H9 (cell line): ENCODE measurements around the gene AIF1L. TPM values are rescaled to one million over a fixed set of nuclear protein-coding genes. Genes with fewer than 3 reads are reported as not detected.

Source experiments
- DNase-seq: peaks from one replicate; pipeline ENCODE4 v3.0.0-alpha.2; 2017
- H2AFZ ChIP-seq: one replicate; pipeline ENCODE4 v1.6.1; 2013; ENCODE audit warnings: mild to moderate bottlenecking, low read length, control low read depth, moderate library complexity
- H2AK5ac ChIP-seq: 2 replicates; pipeline ENCODE4 v1.6.1; 2013; ENCODE audit warnings: low read length, control low read depth, mixed read lengths; ENCODE audit not compliant: insufficient read length
- H2BK120ac ChIP-seq: one replicate; pipeline ENCODE4 v1.6.1; 2013; ENCODE audit warnings: low read depth, mild to moderate bottlenecking, low read length, control low read depth, inconsistent platforms; ENCODE audit not compliant: poor library complexity, severe bottlenecking
- H2BK12ac ChIP-seq: 2 replicates; pipeline ENCODE4 v1.6.1; 2013; ENCODE audit warnings: low read length, control low read depth, mixed read lengths, low read depth; ENCODE audit not compliant: insufficient read length
- H2BK15ac ChIP-seq: 2 replicates; pipeline ENCODE4 v1.6.1; 2013; ENCODE audit warnings: low read depth, low read length, control low read depth
- H2BK20ac ChIP-seq: one replicate; pipeline ENCODE4 v1.6.1; 2013; ENCODE audit warnings: low read depth, mild to moderate bottlenecking, low read length, control low read depth, inconsistent platforms; ENCODE audit not compliant: poor library complexity, severe bottlenecking
- H2BK5ac ChIP-seq: 2 replicates; pipeline ENCODE4 v1.6.1; 2013; ENCODE audit warnings: low read length, control low read depth, mixed read lengths; ENCODE audit not compliant: insufficient read length
- H3K14ac ChIP-seq: 2 replicates; pipeline ENCODE4 v1.6.1; 2013; ENCODE audit warnings: low read length, control low read depth; ENCODE audit not compliant: insufficient read depth
- H3K18ac ChIP-seq: 2 replicates; pipeline ENCODE4 v1.6.1; 2013; ENCODE audit warnings: low read depth, mild to moderate bottlenecking, mixed read lengths, low read length, control low read depth; ENCODE audit not compliant: insufficient read length
- H3K23ac ChIP-seq: 2 replicates; pipeline ENCODE4 v1.6.1; 2013; ENCODE audit warnings: low read length, control low read depth, mixed read lengths, low read depth; ENCODE audit not compliant: insufficient read length
- H3K23me2 ChIP-seq: 2 replicates; pipeline ENCODE4 v1.6.1; 2013; ENCODE audit warnings: low read depth, mild to moderate bottlenecking, mixed read lengths, low read length, control low read depth; ENCODE audit not compliant: insufficient read length, poor library complexity, severe bottlenecking
- H3K27ac ChIP-seq: 2 replicates; pipeline ENCODE4 v1.5.1; 2013; ENCODE audit warnings: low read length, control low read depth, mixed read lengths, low read depth; ENCODE audit not compliant: insufficient read length
- H3K27me3 ChIP-seq: 2 replicates; pipeline ENCODE4 v1.6.1; 2013; ENCODE audit warnings: low read length, control low read depth, inconsistent platforms; ENCODE audit not compliant: insufficient read depth
- H3K4ac ChIP-seq: 2 replicates; pipeline ENCODE4 v1.6.1; 2013; ENCODE audit warnings: low read depth, mild to moderate bottlenecking, control low read depth, inconsistent platforms, low read length, moderate library complexity
- H3K4me1 ChIP-seq: 2 replicates; pipeline ENCODE4 v1.6.1; 2013; ENCODE audit warnings: low read length, control low read depth, inconsistent platforms; ENCODE audit not compliant: insufficient read depth
- H3K4me2 ChIP-seq: 2 replicates; pipeline ENCODE4 v1.6.1; 2013; ENCODE audit warnings: low read length, control low read depth, mixed read lengths; ENCODE audit not compliant: insufficient read length, insufficient read depth
- H3K56ac ChIP-seq: 2 replicates; pipeline ENCODE4 v1.6.1; 2013; ENCODE audit warnings: low read depth, mild to moderate bottlenecking, mixed read lengths, low read length, control low read depth; ENCODE audit not compliant: insufficient read length
- H3K79me1 ChIP-seq: 2 replicates; pipeline ENCODE4 v1.6.1; 2013; ENCODE audit warnings: low read depth, mild to moderate bottlenecking, moderate library complexity, low read length, control low read depth, inconsistent platforms; ENCODE audit not compliant: insufficient read depth, poor library complexity, severe bottlenecking
- H3K79me2 ChIP-seq: 2 replicates; pipeline ENCODE4 v1.6.1; 2013; ENCODE audit warnings: low read length, control low read depth, inconsistent platforms; ENCODE audit not compliant: insufficient read depth
- H3K9ac ChIP-seq: 2 replicates; pipeline ENCODE4 v1.6.1; 2013; ENCODE audit warnings: low read length, control low read depth, mixed read lengths; ENCODE audit not compliant: insufficient read length; ENCODE audit errors: extremely low read depth
- H3K9me3 ChIP-seq: one replicate; pipeline ENCODE4 v1.6.1; 2013; ENCODE audit warnings: low read depth, low read length, inconsistent platforms; ENCODE audit not compliant: control insufficient read depth
- H3T11ph ChIP-seq: one replicate; pipeline ENCODE4 v1.6.1; 2013; ENCODE audit warnings: mild to moderate bottlenecking, low read length, control low read depth, inconsistent platforms
- H4K20me1 ChIP-seq: one replicate; pipeline ENCODE4 v1.6.1; 2013; ENCODE audit not compliant: control insufficient read depth, insufficient read length, insufficient read depth
- H4K5ac ChIP-seq: 2 replicates; pipeline ENCODE4 v1.6.1; 2013; ENCODE audit warnings: low read depth, mild to moderate bottlenecking, mixed read lengths, low read length, control low read depth; ENCODE audit not compliant: insufficient read length
- H4K8ac ChIP-seq: replicated peaks from 2 replicates; pipeline ENCODE4 v1.6.1; 2013; ENCODE audit warnings: low read length, control low read depth, mixed read lengths, low read depth; ENCODE audit not compliant: insufficient read length
- H4K91ac ChIP-seq: 2 replicates; pipeline ENCODE4 v1.6.1; 2013; ENCODE audit warnings: low read depth, mild to moderate bottlenecking, moderate library complexity, mixed read lengths, low read length, control low read depth; ENCODE audit not compliant: insufficient read length
- H3K27ac Mint-ChIP-seq, 3 experiments: 2 replicates in 2 of 3; 3 replicates in 1 of 3; pipeline ENCODE4 v1.8.0; 2020 to 2021; ENCODE audit warnings: mixed read lengths in 3 of 3, mild to moderate bottlenecking in 1 of 3, moderate library complexity in 1 of 3
- H3K27me3 Mint-ChIP-seq: 2 replicates; pipeline ENCODE4 v1.8.0; 2021; ENCODE audit warnings: low read depth, mild to moderate bottlenecking, moderate library complexity, mixed read lengths
- H3K36me3 Mint-ChIP-seq, 3 experiments: 2 replicates in 2 of 3; 3 replicates in 1 of 3; pipeline ENCODE4 v1.8.0; 2020 to 2021; ENCODE audit warnings: low read depth in 3 of 3, mixed read lengths in 3 of 3; ENCODE audit not compliant: insufficient read depth in 1 of 3
- H3K4me1 Mint-ChIP-seq, 2 experiments: 2 replicates each; pipeline ENCODE4 v1.8.0; 2020; ENCODE audit warnings: mixed read lengths in 2 of 2
- H3K4me3 Mint-ChIP-seq, 2 experiments: 2 replicates in 1 of 2; 3 replicates in 1 of 2; pipeline ENCODE4 v1.8.0; 2020 to 2021; ENCODE audit warnings: mild to moderate bottlenecking in 2 of 2, mixed read lengths in 2 of 2, moderate library complexity in 1 of 2
- H3K9me3 Mint-ChIP-seq, 2 experiments: 2 replicates in 1 of 2; 3 replicates in 1 of 2; pipeline ENCODE4 v1.8.0; 2020; ENCODE audit warnings: mild to moderate bottlenecking in 2 of 2, mixed read lengths in 2 of 2, moderate library complexity in 1 of 2
- WGBS: extraction: QIAGEN DNeasy Blood & Tissue Kit; methylation state at CpG from one replicate; pipeline ENCODE4 v1.1.7; 2013; ENCODE audit warnings: missing lambda C conversion rate, low lambda C conversion rate, mixed read lengths; ENCODE audit not compliant: insufficient read length; ENCODE audit errors: extremely low coverage; 5-methylcytosine and 5-hydroxymethylcytosine counted together
- total RNA-seq: library from RNA; stranded (reverse); gene quantifications from 2 replicates; pipeline ENCODE4 v1.2.1, GENCODE V29; 2021
- TF ChIP-seq, protein P1 (sequence below): fragments of 200-600 bp; sonication (generic); conservative IDR thresholded peaks from 3 replicates; pipeline ENCODE4 v1.8.0; 2021; ENCODE audit warnings: antibody characterized with exemption, mild to moderate bottlenecking

AIF1L gene
- total RNA-seq, 1 experiment from 2014 or later = 122 TPM

DNA sequence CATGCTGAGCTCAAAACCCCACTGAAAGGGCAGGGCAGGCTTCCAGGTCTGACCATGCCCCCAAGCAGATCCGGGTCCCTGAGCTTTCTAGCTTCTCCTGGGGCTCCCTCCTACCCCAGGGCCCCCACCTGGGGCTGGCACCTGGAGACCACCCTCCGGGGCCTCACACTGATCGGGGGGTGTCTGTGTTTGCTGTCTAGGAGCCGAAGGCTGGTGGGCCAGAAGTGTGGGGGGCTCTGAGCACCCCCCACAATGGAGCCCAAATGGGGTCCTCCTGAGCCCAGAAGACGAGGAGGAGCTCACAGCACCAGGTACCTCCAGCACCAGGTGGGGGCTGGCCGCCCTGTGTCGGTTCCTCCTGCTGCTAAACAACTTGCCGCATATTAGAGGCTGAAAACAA is 47.5 kb upstream of the AIF1L start:
- no peaks in the 10 kb centered on the region; a peak in 1 of 5 replicates for H3K9me3 Mint-ChIP-seq
- Histone ChIP-seq H3K4me1 (no peaks in the 10 kb centered on the region), H2AFZ (no peak overlapping the region), H2BK5ac (no peak overlapping the region), H3K9ac (no peak overlapping the region), H2BK12ac (no peak overlapping the region), H2AK5ac (no peak overlapping the region), H3K79me1 (no peaks in the 10 kb centered on the region), H4K20me1 (no peaks in the 10 kb centered on the region), H3K79me2 (no peaks in the 10 kb centered on the region), H3K14ac (no peak overlapping the region), H2BK120ac (no peak overlapping the region), H3K9me3 (no peaks in the 10 kb centered on the region), H2BK20ac (no peak overlapping the region), H4K5ac (no peak overlapping the region), H3K23me2 (no peaks in the 10 kb centered on the region), H3K23ac (no peak overlapping the region), H3T11ph (no peak overlapping the region), H3K27ac (no peak overlapping the region), H4K8ac (no peak overlapping the region), H3K4me2 (no peak overlapping the region), H3K27me3 (no peaks in the 10 kb centered on the region), H3K18ac (no peak overlapping the region), H4K91ac (no peak overlapping the region), H3K4ac (no peak overlapping the region), H2BK15ac (no peak overlapping the region), H3K56ac (no peak overlapping the region)
- no CpG with 5 or more reads among the region's 8 CpGs for WGBS
- no peaks in the 10 kb centered on the region for H3K4me1 Mint-ChIP-seq
- no peaks in the 10 kb centered on the region for H3K27me3 Mint-ChIP-seq
- H3K4me3 Mint-ChIP-seq = no peak overlapping the region
- no peak overlapping the region for H3K27ac Mint-ChIP-seq
- TF ChIP-seq, protein P1, sequence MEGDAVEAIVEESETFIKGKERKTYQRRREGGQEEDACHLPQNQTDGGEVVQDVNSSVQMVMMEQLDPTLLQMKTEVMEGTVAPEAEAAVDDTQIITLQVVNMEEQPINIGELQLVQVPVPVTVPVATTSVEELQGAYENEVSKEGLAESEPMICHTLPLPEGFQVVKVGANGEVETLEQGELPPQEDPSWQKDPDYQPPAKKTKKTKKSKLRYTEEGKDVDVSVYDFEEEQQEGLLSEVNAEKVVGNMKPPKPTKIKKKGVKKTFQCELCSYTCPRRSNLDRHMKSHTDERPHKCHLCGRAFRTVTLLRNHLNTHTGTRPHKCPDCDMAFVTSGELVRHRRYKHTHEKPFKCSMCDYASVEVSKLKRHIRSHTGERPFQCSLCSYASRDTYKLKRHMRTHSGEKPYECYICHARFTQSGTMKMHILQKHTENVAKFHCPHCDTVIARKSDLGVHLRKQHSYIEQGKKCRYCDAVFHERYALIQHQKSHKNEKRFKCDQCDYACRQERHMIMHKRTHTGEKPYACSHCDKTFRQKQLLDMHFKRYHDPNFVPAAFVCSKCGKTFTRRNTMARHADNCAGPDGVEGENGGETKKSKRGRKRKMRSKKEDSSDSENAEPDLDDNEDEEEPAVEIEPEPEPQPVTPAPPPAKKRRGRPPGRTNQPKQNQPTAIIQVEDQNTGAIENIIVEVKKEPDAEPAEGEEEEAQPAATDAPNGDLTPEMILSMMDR = no peak
- no peak for DNase-seq
- H3K36me3 Mint-ChIP-seq = peaks cover 5 to 13% (median 5%) of the 10 kb centered on the region in 3 experiments; a peak in 6 of 7 replicates
